Subcutaneous adipose tissue (tissue), 4 donors: ENCODE measurements around the gene BANP. TPM values are rescaled to one million over a fixed set of nuclear protein-coding genes. Genes with fewer than 3 reads are reported as not detected.

ENCODE experiments used
- total RNA-seq, 4 donors: library from RNA; depleted of rRNA; stranded (reverse); fragments of >200 nt; gene quantifications; one replicate each; pipeline ENCODE4 v1.1.0, GENCODE V29; 2016
- TF ChIP-seq, protein P1 (sequence below): fragments of 450-650 bp; IDR thresholded peaks from one replicate; pipeline ENCODE4 v1.5.1; 2016; ENCODE audit warnings: low read depth, mild to moderate bottlenecking, control low read depth, antibody characterized with exemption, moderate library complexity

BANP gene
- total RNA-seq, 4 donors from 2014 or later = 12.9 to 21.1 (median 16.9) TPM

DNA sequence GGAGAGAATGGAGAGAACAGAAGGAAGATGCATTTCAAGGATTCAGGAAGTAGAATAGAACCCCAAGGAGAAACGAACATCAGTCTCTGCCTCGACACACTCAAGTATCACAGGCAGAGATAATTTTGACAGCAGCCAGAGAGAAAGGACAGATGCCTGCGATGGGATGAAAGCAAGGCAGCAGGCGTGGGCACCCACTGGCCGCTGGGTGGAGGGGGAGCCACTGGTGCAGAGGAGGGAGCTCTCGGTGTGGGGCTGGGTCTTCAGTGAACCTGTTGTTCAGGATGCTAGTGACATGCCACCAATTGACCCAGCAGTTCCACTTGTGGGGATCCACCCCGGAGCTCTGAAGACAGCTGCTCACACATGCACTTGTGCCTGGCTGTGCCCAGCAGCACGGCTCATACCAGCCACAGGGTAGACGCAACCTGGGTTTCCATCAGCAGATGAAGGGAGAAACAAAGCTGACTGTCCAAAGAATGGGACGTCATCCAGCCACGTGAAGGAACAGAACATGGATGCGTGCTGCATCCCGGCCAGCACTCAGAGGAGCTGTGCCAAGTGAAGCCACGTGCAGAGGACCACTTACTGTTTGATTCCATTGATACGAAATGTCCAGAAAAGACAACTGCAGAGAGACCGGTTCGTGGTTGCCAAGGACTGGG is 127.0 kb downstream of the BANP start:
- TF ChIP-seq, protein P1, sequence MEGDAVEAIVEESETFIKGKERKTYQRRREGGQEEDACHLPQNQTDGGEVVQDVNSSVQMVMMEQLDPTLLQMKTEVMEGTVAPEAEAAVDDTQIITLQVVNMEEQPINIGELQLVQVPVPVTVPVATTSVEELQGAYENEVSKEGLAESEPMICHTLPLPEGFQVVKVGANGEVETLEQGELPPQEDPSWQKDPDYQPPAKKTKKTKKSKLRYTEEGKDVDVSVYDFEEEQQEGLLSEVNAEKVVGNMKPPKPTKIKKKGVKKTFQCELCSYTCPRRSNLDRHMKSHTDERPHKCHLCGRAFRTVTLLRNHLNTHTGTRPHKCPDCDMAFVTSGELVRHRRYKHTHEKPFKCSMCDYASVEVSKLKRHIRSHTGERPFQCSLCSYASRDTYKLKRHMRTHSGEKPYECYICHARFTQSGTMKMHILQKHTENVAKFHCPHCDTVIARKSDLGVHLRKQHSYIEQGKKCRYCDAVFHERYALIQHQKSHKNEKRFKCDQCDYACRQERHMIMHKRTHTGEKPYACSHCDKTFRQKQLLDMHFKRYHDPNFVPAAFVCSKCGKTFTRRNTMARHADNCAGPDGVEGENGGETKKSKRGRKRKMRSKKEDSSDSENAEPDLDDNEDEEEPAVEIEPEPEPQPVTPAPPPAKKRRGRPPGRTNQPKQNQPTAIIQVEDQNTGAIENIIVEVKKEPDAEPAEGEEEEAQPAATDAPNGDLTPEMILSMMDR = no peak

DNA sequence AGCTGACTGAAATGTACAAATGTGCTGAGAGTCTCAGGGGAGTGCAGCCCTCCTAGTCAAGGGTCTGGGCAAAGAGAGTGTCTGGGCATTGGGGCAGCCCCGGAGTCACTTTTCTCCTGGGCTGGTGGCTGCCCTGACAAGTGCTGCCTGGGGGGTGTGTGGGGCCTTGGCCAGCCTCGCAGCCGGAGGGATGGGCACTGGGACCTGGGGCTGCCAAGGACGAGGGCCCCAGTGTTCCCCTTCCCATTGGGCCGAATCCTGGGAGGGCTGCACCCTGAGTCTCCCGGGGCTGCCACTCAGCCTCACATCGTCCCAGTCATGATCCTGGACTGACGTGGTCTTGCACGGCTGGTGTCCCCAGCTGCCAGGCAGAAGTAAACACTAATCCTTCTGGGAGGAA is 132.3 kb downstream of the BANP start:
- TF ChIP-seq, protein P1 = no peak

DNA sequence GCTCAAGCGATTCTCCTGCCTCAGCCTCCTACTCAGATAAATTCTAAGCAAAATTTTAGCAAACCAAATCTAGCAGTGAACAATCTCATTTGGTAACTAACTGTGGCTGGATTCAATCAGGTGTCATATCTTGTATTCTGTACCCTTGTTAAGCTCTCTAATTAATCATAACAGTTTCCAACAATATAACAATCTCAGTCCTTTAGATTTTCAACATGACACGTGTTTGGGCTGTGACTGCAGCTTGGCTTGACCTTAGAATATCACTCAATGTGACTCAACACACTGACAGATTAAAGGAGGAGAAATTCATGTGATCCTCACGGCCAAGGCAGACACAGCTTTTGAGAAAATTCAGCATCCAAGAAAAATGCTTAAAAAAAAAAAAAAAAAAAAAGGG is 133.6 kb downstream of the BANP start:
- TF ChIP-seq, protein P1 = no peak

DNA sequence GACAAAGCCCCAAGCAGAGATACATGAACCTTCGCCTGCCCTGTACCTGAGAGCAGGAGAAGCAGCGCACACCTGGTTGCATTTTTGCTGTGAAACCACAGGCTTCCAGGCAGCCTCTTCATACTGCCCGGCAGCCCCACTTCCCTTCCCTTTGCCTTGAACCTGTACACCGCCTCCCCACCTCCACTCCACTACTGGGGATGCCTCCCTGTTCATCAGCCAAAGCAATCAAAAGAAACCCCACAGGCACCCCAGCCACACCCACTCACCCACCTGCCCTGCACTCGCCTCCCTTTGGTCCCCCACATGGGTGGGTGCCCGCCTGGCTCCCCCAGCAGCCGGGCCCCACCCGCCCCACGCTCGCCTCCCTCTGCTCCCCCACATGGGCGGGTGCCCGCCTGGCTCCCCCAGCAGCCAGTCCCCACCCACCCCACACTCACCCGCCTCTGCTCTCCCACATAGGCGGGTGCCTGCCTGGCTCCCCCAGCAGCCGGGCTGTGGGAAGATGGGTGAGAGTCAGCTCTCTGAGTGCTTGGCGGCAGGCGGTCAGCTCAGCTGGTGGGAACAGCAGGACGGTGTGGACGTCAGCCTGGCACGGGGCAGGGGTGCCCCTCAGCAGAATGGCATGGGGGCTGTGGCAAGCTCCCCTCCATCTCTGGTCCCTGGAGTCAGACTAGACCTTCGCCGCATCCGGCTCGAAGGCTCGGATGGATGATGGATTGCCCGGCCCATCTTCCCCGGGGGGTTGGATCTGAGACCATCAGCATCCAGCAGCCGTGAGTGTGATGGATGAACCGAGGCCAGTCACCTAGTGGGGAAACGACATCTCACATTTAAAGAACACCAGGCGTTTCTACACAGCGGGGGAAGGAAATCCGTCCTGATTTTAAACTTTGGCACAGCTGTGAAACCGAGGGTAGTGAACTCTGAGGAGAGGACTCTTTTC is 135.6 kb downstream of the BANP start:
- TF ChIP-seq, protein P1 = no peak

DNA sequence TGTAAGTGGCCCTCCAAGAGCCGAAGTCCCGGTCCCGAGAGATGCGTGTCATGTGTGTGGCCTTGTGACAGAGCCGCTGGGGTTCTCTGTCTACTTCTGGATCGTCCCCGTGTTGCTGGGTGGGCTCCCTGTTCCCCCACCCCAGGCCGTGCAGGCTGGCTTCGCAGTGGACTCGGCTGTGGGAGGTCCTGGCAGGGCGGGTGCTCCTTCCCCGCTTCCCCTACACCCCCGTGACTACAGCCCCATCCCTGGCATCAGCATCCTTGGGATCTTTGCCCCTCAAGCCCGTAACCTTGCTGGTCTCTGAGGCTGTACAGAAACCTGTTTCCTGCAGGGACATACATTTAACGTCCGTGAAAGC is 136.3 kb downstream of the BANP start:
- TF ChIP-seq, protein P1 = no peak

DNA sequence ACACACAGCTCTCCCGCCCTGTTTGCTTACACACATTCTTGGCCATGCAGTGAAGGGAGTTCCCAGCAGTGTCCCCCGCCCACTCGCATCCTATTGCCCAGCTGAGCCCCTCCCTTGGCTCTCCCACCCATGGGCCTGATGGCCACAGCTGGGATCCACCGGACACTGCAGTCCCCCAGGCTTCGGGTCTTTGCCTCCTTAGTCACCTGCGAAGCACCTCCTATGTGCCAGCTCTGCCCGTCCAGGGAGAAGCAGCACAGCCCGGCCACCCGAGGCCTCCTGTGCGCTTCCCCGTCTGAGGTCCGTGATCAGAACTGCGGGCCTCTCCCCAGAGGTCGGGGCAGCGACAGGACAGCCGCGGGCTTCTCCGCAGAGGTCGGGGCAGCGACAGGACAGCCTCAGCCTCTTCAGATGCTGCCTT is 136.9 kb downstream of the BANP start:
- TF ChIP-seq, protein P1 = no peak

DNA sequence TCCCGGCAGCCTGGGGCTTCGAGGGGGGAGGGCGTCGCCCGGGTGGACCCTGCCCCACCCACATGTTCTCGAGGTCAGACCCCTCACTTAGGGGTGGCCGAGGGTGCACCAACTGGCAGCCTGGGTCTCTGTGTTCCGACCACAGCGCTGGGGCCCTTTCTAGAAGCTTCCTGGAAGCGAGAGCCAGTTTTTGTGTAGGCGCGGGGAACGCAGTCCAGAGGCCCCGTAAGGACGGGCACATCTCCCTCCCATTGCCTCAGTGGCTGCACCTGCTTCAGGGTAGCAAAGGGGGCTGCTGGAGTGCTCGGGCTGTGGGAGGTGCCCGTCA is 148.3 kb downstream of the BANP start:
- TF ChIP-seq, protein P1 = no peak
